NCI-H1105 treated with DMSO at 0.1 percent for 48 hours (cell line): ENCODE results near the gene DNM3.

Experiments used
- DNase-seq: peaks from one replicate; lab custom pipeline; 2025; lab: John Stamatoyannopoulos, UW

DNM3 gene

DNA sequence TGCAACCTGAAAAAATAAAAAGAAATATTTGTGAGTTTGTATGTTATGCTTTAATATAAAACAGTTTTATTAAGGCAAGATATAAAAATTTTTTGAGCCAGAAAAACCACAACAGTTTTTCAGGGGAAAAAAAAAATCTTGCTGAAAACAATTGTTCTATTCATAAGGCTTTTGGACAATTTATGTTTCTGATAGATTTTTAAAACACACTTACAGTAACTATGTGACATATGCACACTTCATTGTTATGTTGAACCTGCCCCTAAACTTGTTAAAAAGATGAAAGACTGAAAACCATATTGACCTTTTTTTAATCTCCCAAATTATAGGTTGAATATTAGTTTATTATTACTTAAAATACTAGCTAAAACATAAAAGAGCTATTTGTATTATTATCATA, 299.3 kb downstream of the DNM3 start:
- no peak for DNase-seq

DNA sequence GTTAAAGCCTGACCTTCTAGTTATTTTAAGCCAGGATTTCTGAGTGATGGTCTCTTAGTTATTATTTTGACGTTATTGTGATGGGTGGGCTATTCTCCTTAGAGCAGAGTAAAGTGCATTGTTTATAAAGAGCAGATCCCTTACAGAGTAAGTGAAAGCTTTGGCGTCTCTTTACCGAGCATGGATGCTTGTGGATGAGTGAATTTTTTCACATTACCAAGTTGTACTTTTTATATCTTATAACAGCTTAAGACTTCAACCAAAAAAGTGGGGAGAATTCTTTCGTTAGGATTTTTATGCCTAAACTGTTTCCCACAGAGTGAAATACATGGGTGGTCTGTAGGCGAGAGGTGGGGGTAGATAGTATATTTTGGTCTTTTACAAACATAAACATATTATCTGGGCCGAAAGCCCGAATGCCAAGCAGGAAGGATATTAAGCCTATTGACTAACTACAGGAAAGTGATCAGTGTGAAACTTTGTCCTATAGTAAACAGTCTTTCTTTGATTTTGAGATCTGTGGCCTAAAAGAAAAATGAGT, 300.1 kb downstream of the DNM3 start:
- DNase-seq = no peak

DNA sequence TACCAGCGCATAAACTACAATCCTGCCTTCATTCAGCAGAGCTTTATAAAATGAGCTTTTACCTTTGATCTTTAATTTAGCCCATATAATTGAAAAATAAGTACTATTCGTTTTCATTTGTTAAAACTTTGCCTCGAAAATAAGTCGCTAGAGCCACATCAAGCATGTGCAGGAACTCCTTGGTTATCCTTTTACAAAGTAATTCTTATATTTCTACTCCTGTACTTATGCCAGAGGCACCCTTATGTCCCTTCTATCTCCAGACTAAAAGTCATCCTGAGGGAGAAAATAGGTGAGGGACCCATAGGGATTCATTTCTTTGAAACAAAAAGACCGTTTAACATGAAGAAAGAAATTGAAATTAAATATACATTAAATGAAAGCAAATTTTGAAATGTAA, 301.0 kb downstream of the DNM3 start:
- no peak for DNase-seq

DNA sequence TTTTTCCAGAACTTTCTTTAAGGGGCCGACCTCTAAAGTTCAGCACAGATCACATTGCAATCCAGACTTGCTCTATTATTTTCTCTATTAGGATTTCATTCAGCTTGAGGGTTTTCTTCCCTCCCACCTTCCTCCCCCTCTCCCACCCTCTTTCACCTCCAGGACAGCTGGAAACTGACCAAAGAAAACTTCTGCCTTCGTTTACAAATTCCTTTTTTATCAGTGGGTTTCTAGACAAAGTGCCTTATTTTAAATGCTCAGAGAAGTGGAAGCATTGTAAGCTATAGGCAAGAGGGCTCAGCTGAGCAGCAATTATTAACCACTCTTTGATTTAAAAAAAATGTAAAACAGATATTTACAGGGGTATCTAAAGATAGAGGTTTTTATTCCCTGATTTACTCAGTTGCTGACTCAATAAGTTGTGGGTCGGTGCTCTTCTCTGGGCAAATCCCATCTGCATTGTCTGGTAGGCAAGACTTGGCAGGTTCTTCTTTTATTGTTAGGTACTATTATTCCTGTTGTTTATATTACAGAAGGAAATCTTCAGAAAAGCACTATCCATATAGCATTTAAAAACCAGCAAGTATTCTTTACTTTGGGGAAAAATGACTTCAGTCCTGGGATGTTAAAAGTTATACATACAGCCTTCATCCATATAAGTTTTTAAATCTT, 302.2 kb downstream of the DNM3 start:
- no peak for DNase-seq

DNA sequence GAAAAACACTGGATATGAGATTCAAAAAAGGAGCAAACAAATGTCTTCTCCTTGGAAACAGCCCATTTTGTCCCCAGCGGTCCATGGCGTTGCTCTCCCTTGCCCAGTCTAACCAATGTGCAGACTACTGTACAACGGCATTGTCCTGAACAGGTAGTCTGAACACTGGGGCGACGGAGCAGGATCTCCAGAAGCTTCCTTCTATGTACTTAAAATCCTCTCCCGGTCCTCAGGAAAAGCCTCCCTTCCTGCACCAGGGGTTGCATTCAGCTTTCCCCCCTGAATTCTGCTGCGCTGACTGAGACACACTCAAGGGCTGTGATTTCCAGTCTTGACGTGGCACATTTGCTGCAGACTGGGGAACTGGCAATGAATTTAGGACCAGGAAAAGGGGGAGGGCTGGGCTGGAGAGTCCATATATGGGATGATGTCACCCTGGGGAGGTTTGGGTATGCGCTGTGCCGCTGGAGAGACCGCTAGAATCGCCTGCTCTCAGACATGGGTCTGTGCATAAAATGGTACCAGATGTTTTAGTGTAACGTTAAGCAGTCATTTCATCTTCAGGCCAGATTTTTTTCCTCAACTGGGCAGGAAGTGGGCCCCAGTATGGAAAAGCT, 303.3 kb downstream of the DNM3 start:
- no peak for DNase-seq

DNA sequence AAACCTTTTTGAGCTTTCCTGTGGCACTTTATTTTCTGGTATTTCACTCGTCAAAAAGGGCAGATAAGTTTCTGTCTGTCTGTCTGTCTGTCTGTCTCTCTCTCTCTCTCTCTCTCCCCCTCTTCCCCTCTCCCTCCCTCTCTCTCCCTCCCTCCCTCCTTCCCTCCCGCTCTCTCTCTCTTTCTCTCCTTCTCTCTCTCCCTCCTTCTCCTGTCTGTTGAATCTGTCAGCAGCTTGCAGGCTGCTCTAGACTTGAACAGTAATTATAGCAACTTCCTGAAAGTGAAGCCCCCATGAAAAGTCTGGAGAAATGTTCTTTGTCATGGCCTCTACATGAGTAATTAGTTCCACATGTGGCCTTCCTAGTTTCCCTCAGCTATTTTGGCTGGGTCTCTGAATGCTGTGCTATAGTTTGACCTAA, 303.9 kb downstream of the DNM3 start:
- DNase-seq = no peak

DNA sequence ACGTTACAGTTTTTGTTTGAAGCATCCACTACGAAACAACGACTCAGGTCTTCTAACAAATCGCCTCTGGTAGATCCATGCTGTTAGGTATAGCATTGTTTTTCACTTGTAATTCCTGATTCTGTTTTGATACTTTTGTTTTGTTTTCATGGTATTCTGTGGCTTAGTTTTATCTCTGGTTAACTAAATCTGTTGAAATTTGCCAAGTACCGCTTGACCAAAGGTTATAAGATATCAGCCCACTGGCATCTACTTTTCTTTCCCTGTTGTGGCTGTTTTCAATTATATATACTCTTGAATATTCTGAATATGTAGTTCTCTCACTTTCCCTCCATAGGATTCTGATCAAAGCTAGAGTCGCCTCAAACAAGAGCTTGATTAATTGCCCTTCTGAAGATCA, 304.4 kb downstream of the DNM3 start:
- no peak for DNase-seq

DNA sequence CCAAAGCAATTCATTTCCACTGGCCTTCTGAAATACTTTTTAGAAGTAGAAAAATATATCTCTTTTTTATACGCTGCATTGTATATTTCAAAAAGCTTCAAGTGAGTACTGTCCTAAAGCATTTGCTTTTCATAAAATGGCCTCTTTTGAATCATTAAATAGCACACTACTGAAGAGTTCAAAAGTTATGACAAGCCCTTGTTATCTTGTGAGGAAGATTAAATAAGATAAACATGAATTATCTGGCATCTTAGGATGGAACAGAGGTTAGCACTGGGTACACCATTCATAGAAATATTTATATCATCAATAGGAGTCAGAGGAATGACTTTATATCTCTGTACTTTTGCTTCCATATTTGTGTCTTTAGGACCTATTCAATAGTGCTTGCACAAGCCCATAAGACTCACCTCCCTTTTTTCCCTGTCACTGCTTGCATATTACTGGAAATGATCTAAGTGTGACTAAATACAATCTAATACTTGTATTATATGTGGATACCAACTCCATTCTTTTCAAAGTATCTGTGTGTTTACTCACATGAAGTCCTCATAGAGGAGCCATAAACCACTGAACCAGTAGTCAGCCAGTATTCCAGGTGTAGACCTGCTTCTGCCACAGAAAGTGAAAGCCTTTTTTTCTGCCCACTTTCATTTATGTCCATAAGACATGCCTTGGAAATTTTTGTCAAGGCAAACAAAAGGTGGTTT, 305.0 kb downstream of the DNM3 start:
- no peak for DNase-seq

DNA sequence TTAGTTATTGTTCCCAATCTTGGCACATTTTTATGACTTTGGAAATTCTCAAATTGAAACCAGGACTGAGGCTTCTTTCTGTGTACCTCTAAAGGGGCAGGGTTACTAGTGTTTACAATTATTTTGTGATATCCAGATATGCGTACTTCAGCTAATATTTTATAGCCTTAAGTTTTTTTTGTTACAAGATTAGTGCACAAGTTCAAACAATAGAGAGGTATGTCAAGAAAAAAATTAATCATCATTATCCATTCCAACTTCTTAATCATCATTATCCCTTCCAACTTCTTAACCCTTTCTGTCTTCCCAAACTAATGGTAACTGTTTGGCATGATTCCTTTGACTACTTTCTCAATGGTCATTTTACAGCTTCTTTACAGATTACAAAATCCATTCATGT, 306.2 kb downstream of the DNM3 start:
- no peak for DNase-seq

DNA sequence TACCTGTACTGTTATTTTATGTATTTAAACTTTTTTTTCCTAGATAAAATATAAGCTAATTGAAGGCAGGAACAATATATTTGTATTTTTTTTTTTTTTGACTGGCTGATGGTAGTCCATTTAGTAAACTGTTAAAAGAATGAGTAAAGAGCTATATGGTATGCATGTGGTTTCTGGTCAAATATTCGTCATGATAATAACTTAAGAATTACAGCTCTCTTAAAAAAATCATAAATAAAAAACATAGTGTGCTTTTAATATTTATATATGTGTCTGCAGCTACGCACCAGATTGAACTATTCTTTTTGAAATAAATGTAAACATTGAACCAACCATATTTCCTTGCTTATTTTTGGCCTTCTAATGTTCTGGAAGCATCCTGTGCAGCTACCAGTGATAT, 306.9 kb downstream of the DNM3 start:
- no peak for DNase-seq

DNA sequence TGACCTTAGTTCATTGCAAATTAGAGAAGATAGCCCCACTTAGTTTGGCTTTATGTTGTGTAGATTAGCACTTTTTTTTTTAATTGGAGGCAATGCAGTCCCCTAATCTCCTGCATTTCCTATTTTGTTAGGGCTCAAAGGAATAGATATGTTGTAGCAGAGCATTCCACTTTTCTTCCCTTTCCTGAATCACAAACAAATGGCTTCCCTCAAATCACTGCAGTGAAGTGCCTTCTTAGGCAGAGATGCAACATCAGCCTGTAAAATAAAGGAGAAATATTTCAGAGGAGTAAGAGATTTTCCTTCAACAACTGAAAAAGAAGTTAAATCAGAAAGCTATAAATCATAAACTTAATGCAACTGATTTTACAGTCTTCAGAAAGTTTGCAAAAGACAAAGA, 307.4 kb downstream of the DNM3 start:
- DNase-seq = no peak

DNA sequence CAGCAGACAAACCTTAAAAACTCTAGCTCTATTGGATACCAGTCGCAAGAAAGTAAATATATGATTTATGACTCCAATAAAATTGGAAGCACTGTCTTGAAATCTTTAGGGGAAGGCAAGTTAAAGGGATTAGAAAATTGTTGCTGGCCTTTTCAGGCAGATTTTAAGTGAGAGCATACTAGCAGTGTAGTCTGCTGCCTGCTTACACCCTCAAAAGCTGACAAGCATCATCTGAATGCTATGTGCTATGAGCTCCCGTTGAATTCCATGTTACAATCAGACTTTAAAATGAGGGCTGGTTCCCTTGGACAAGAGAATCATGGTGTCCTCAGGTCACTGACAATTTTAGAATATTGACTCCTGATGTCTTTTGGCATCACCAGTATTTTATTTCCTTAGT, 308.0 kb downstream of the DNM3 start:
- DNase-seq = no peak

DNA sequence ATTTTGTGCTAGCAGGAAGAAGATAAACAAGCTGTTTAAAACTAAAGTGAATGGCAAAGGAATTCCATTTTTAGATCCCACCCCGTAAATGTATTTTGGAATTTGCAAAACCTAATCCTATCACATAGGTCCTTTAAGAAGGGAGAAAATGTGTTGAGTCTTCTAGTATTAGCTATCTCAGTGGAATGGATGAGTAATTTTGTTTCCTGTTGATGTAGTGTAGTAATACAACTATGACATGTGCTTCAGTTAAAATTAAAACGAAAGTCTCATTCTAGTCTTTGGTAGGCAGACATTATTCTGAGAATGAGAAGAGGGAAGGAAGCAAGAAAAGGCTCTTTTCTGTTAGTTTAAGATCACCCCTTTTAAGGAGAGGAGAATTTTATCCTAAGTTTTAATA, 313.3 kb downstream of the DNM3 start:
- no peak for DNase-seq

DNA sequence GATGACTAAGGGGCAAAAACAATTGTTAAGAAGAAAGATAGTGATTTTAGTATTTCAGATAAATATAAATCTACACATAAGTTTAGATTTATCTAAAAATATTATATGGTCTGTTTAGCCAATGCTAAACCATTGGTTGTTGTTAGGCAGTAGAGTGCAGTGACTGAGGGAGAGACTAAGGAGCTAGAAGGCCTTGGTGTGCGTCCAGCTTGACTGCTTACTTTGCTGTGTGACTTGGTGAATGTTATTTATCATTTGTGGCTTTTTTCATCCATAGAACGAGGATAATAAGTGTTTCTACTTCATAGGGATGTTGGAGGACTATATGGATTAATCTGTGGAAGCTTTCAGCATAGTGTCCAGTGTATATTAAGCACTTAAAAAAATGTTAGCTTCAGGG, 314.5 kb downstream of the DNM3 start:
- DNase-seq = no peak

DNA sequence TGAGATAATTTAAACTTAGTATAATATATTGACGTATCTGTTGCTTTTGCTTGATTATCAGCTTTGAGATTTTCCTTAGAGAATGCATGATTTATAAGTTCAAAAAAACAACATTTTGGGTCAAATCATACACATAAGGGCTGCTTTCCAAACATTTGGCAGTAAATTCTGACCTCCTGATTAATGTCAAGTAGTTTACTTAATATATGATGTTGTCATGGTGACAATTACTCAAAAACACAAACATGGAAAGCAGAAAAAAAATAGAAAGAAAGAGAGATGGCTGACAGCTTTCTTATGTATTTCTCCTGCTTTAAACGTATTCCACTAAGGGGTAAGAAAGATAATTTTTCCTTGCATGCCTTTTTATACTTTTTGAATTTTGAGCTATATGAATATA, 320.9 kb downstream of the DNM3 start:
- no peak for DNase-seq

DNA sequence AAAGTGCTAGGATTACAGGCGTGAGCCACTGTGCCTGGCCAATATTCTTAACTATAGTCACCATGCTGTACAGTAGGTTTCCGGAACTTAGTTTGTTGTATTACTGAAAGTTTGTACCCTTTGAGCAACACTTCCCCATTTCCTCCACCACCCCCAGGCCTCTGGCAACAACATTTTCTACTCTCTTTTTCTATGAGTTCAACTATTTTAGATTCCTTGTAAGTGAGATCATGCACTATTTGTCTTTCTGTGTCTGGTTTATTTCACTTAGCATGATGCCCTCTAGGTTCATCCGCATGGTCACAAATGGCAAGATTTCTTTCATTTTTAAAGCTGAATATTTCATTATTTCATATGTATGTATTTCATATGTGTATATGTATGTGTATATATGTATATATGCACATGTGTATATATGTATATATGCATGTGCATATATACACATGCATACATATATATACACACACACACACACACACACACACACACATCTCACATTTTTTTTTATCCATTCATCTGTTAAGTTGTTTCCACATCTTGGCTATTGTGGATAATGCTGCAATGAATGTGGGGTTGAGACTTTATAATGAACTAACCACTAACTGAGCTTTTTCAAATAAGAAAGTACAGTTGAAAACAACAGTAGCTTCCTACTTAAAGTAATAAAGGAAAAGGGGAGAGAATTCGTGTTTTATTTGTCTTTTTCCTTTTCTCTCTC, 322.4 kb downstream of the DNM3 start:
- DNase-seq = no peak

DNA sequence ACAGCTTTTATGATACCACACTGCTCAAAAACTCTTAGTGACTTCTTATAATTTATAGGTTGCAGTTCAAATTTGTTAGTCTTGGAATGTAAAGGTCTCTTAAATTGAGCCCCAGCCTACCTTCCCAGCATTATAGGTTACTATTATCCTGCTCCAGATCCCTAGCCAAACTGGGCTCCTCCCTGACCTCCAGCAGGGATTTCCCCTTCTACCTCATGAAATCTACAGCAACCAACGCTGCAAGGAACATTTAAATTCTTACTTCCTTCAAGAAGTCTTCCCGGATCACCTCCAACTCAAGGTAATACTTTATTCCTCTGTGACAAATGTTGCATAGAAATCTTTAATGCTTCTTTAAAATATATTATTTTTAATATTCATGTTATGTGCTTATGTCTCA, 324.1 kb downstream of the DNM3 start:
- DNase-seq = no peak

DNA sequence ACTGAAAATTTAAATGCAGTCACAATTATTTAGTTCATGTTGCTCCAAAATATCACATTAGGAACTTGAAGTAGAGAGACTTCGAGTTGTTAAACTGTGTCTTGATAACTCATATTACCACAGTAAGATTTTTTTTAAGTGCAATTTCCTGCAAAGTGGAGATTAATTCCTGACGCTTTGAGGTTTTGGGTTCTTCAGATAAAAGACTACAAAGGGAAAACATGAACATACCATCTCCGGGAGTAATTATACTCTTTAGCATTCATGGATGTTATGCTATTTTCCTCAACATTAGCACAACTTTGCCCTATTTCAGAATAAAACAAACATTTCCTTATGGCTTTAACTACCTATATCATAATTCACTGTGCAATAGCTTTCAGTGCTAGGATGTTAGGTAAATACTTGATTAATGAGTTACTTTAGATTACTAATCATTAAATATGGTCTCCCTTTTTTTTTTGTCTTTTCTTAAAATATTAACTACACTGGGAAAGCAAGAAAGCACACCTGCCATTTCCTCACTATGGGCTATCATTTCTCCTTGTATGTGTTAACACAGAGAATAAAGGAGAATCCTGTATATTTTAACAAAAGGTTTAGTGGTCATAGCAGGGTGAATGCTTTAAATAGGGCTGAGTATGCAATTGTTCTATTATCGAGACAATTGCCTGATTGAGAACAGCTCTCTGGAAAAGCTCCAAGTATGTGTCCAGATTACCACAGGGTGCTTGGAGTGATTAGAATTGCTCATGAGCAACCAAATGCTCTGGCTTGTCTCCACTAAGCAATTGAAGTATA, 326.7 kb downstream of the DNM3 start:
- no peak for DNase-seq

DNA sequence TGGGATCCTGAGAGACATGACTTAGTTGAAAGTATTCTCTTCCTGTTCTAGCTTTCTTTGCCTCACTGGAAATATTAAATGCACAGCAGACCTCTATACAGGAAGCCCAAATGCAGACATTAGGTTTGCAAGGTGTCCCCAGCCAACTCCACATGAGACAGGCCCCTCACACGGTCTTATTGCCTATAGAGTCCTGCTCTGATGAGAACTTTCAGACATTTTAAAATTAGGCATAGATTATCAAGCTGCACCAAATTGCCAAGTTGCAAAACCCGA, 327.2 kb downstream of the DNM3 start:
- no peak for DNase-seq

DNA sequence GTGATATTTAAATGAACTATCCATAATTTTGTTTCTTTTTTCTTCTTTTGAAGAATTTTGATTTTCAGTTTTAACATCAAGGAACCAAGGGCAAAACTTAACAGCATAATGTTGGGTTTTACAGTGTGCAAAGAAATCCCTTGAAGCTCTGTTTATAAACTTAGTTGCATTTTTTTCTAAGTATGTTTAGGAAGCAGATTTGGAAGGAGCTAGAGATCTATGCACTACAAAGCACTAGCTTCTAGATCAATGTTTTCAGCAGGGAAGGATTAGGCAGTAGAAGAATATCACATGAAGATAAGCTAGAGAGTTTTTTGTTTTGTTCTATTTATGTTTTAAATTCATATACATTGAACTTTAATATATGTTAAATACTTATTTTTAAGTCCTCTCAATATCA, 328.5 kb downstream of the DNM3 start:
- no peak for DNase-seq

DNA sequence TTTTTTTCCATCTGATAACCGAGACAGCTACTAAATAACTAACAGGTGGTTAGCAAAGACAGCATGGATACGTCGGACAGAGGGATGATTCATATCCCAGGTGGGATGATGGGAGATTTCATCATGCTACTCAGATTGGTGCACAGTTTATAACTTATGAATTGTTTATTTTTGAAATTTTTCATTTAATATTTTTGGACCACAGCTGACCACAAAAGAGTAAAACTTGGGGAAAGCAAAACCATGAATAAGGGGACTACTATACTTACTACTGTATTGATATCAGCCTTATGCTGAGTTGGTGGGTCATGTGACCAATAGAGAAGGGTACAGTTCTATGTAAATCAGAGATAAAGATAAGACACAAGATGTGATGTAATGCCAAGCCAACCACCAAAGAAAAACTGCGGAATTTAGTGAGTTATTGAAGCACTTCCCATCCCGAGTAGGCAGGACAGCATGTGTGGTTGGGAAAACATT, 331.1 kb downstream of the DNM3 start:
- DNase-seq = no peak

DNA sequence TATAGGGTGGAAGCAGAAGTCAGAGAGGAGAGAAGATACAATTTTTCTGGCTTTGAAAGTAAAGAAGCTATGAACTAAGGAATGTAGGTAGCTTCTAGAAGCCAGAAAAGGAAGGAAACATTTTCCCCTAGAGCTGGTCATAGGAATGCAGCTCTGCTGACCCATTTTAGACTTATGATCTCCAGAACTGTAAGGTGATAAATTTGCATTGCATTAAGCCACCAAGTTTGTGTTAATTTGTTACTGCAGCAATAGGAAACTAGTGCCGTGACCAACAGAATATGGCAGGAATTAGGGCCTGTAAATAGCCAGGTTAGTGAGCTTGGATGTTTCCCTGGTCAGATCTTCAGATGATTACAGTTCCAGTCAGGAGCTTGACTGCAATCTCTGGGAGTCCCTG, 334.9 kb downstream of the DNM3 start:
- no peak for DNase-seq
